WTC11 (cell line): ENCODE results near the gene PRPF40A. TPM values are rescaled to one million over a fixed set of nuclear protein-coding genes. Genes with fewer than 3 reads are reported as not detected.

ENCODE experiments used
- ATAC-seq: fragments of 200-7000 bp; cut with Tn5 transposase; 2 replicates; pipeline ENCODE4 v1.10.0; 2021; ENCODE audit warnings: mild to moderate bottlenecking, moderate library complexity
- CTCF ChIA-PET: fragments of 300-600 bp; sonication (Branson Sonifier 250); formaldehyde crosslinking; loops from one replicate; lab custom pipeline; 2021; ENCODE audit warnings: antibody characterized with exemption; lab: Charles Lee
- POLR2A ChIA-PET: fragments of 350-600 bp; sonication (Branson Sonifier 250); formaldehyde crosslinking; loops from one replicate; lab custom pipeline; 2021; ENCODE audit warnings: antibody characterized with exemption; lab: Charles Lee
- DNase-seq: peaks from one replicate; pipeline ENCODE4 v3.0.0; 2021; ENCODE audit warnings: low spot score
- H3K27ac Mint-ChIP-seq: 2 replicates; pipeline ENCODE4 v1.8.0; 2021; ENCODE audit warnings: mixed read lengths
- H3K27me3 Mint-ChIP-seq: 2 replicates; pipeline ENCODE4 v1.8.0; 2021; ENCODE audit warnings: low read depth, mild to moderate bottlenecking, moderate library complexity, mixed read lengths
- H3K36me3 Mint-ChIP-seq: 2 replicates; pipeline ENCODE4 v1.8.0; 2021; ENCODE audit warnings: mixed read lengths
- H3K4me1 Mint-ChIP-seq: 2 replicates; pipeline ENCODE4 v1.8.0; 2022; ENCODE audit warnings: mixed read lengths
- H3K4me3 Mint-ChIP-seq: 2 replicates; pipeline ENCODE4 v1.8.0; 2021; ENCODE audit warnings: mild to moderate bottlenecking, moderate library complexity, mixed read lengths
- H3K9me3 Mint-ChIP-seq: 2 replicates; pipeline ENCODE4 v1.8.0; 2021; ENCODE audit warnings: mixed read lengths
- AR ChIP-seq: fragments of 250-450 bp; sonication (Bioruptor Pico); IDR thresholded peaks from 2 replicates; pipeline ENCODE4 v1.9.0; 2021; ENCODE audit warnings: mild to moderate bottlenecking
- ATF6 ChIP-seq: sonication (generic); formaldehyde crosslinking; IDR thresholded peaks from 2 replicates; pipeline ENCODE4 v1.8.1; 2023; ENCODE audit warnings: mild to moderate bottlenecking, missing genetic modification reagents
- CBFB ChIP-seq: sonication (generic); formaldehyde crosslinking; IDR thresholded peaks from 2 replicates; pipeline ENCODE4 v1.8.1; 2022; ENCODE audit warnings: mild to moderate bottlenecking, low read depth, missing genetic modification reagents
- E2F4 ChIP-seq: sonication (generic); formaldehyde crosslinking; IDR thresholded peaks from 2 replicates; pipeline ENCODE4 v1.8.1; 2022; ENCODE audit warnings: low read depth, mild to moderate bottlenecking, moderate library complexity, missing genetic modification reagents, borderline replicate concordance
- ELF4 ChIP-seq: sonication (generic); formaldehyde crosslinking; IDR thresholded peaks from 2 replicates; pipeline ENCODE4 v1.8.1; 2022; ENCODE audit warnings: low read depth, mild to moderate bottlenecking, moderate library complexity, missing genetic modification reagents
- EMX1 ChIP-seq: fragments of 250-450 bp; sonication (Bioruptor Pico); IDR thresholded peaks from 2 replicates; pipeline ENCODE4 v1.8.0; 2021; ENCODE audit warnings: mild to moderate bottlenecking
- GTF2I ChIP-seq: fragments of 250-450 bp; sonication (Bioruptor Pico); conservative IDR thresholded peaks from 2 replicates; pipeline ENCODE4 v1.4.0; 2021; ENCODE audit warnings: mild to moderate bottlenecking
- IRF1 ChIP-seq: sonication (generic); formaldehyde crosslinking; IDR thresholded peaks from 2 replicates; pipeline ENCODE4 v1.8.0; 2023; ENCODE audit warnings: missing genetic modification reagents
- JAZF1 ChIP-seq: fragments of 250-450 bp; sonication (Bioruptor Pico); IDR thresholded peaks from 2 replicates; pipeline ENCODE4 v1.9.0; 2021; ENCODE audit warnings: moderate library complexity, mild to moderate bottlenecking, inconsistent platforms
- JUN ChIP-seq: sonication (generic); formaldehyde crosslinking; IDR thresholded peaks from 2 replicates; pipeline ENCODE4 v1.8.0; 2023; ENCODE audit warnings: mild to moderate bottlenecking, missing genetic modification reagents
- NFATC4 ChIP-seq: fragments of 250-450 bp; sonication (Bioruptor Pico); IDR thresholded peaks from 2 replicates; pipeline ENCODE4 v1.9.0; 2021; ENCODE audit warnings: mild to moderate bottlenecking
- NFYB ChIP-seq: sonication (generic); formaldehyde crosslinking; conservative IDR thresholded peaks from 2 replicates; pipeline ENCODE4 v1.8.0; 2022; ENCODE audit warnings: low read depth, missing genetic modification reagents
- RORB ChIP-seq: fragments of 250-450 bp; sonication (Bioruptor Pico); IDR thresholded peaks from 2 replicates; pipeline ENCODE4 v1.9.0; 2021; ENCODE audit warnings: mild to moderate bottlenecking
- SMAD4 ChIP-seq: sonication (generic); formaldehyde crosslinking; IDR thresholded peaks from 2 replicates; pipeline ENCODE4 v1.8.0; 2022; ENCODE audit warnings: mild to moderate bottlenecking, missing genetic modification reagents
- TCF7 ChIP-seq: sonication (generic); formaldehyde crosslinking; IDR thresholded peaks from 2 replicates; pipeline ENCODE4 v1.8.0; 2022; ENCODE audit warnings: mild to moderate bottlenecking, low read depth, missing genetic modification reagents, moderate library complexity
- ZMAT4 ChIP-seq: fragments of 250-450 bp; sonication (Bioruptor Pico); IDR thresholded peaks from 2 replicates; pipeline ENCODE4 v1.9.0; 2021; ENCODE audit warnings: mild to moderate bottlenecking
- ZNF281 ChIP-seq: sonication (generic); formaldehyde crosslinking; IDR thresholded peaks from 2 replicates; pipeline ENCODE4 v1.8.0; 2023; ENCODE audit warnings: mild to moderate bottlenecking, missing genetic modification reagents
- ZNF396 ChIP-seq: fragments of 250-450 bp; sonication (Bioruptor Pico); IDR thresholded peaks from 2 replicates; pipeline ENCODE4 v1.8.0; 2021; ENCODE audit warnings: mild to moderate bottlenecking, moderate library complexity, borderline replicate concordance
- ZNF425 ChIP-seq: fragments of 250-450 bp; sonication (Bioruptor Pico); conservative IDR thresholded peaks from 2 replicates; pipeline ENCODE4 v1.9.0; 2021; ENCODE audit warnings: mild to moderate bottlenecking
- ZSCAN18 ChIP-seq: fragments of 250-450 bp; sonication (Bioruptor Pico); IDR thresholded peaks from 2 replicates; pipeline ENCODE4 v2.1.2; 2022; ENCODE audit warnings: mild to moderate bottlenecking, moderate library complexity
- total RNA-seq: library from RNA; stranded (reverse); gene quantifications from 3 replicates; pipeline ENCODE4 v1.2.3, GENCODE V29; 2021

Gene PRPF40A
- total RNA-seq, 1 experiment from 2014 or later = 189 TPM

- no peaks in the 10 kb centered on the region for H3K4me1 Mint-ChIP-seq
- TF ChIP-seq EMX1 = no peak
- TF ChIP-seq JUN (CRISPR knock-in tag) = no peak
- TF ChIP-seq NFYB (CRISPR knock-in tag) = no peak
- no peak for TF ChIP-seq ZSCAN18 (CRISPR knock-in tag)
- no peak for TF ChIP-seq ZMAT4 (CRISPR knock-in tag)
- no peak for TF ChIP-seq ZNF396 (CRISPR knock-in tag)
- TF ChIP-seq SMAD4 = no peak
- no peak for TF ChIP-seq RORB (CRISPR knock-in tag)
- no peak for TF ChIP-seq CBFB
- TF ChIP-seq NFATC4 (CRISPR knock-in tag) = no peak
- no peak for TF ChIP-seq E2F4 (CRISPR knock-in tag)
- TF ChIP-seq JAZF1 = no peak
- TF ChIP-seq, all 79 proteins: peak for 0
- POLR2A ChIA-PET = no interaction called here
- Mint-ChIP-seq H3K9me3 (no peaks in the 10 kb centered on the region), H3K27me3 (no peaks in the 10 kb centered on the region; the same call in 1 of the 2 replicates), H3K27ac (no peak overlapping the region), H3K4me3 (no peak overlapping the region), H3K36me3 (peaks cover 7% of the 10 kb centered on the region; the same call in 1 of the 2 replicates)
- DNase-seq = no peak
- CTCF ChIA-PET = interaction anchor here (0.6 kb wide), 1 partner anchor 583 kb away, joined by 3 read pairs; no protein-coding TSS in a partner anchor
- no peak for ATAC-seq
Measured at GRCh38 chr2:152766928-152767327, 49.7 kb upstream of the PRPF40A start.

- no peak overlapping the region for H3K4me3 Mint-ChIP-seq
- ChIA-PET CTCF (no interaction called here), POLR2A (no interaction called here)
- ATAC-seq (no peak), DNase-seq (no peak)
- H3K27ac Mint-ChIP-seq = no peak overlapping the region
- H3K9me3 Mint-ChIP-seq = no peaks in the 10 kb centered on the region
- no peaks in the 10 kb centered on the region for H3K4me1 Mint-ChIP-seq
- H3K36me3 Mint-ChIP-seq = peaks cover 23% of the 10 kb centered on the region
- H3K27me3 Mint-ChIP-seq = no peaks in the 10 kb centered on the region; the same call in 1 of the 2 replicates
- TF ChIP-seq ZMAT4 (CRISPR knock-in tag) = no peak
- TF ChIP-seq ZNF281 (CRISPR knock-in tag) = no peak
- no peak for TF ChIP-seq ATF6
- no peak for TF ChIP-seq GTF2I (CRISPR knock-in tag)
- TF ChIP-seq IRF1 (CRISPR knock-in tag) = no peak
- no peak for TF ChIP-seq NFYB (CRISPR knock-in tag)
- no peak for TF ChIP-seq AR (CRISPR knock-in tag)
- TF ChIP-seq ELF4 (CRISPR knock-in tag) = no peak
- TF ChIP-seq TCF7 (CRISPR knock-in tag) = no peak
- no peak for TF ChIP-seq ZNF425
Measured at GRCh38 chr2:152763651-152764050, 46.4 kb upstream of the PRPF40A start.
